HG03342 (cell line): ENCODE data around the gene LHPP.
"Not testable (repeated sequence)": the region's sequence is repeated elsewhere in the genome, so short reads cannot be mapped to it uniquely, and the experiment has no call there.

Source experiments
- ATAC-seq: cut with Tn5 transposase; IDR thresholded peaks from one replicate; pipeline ENCODE4 v1.9.1; 2021; ENCODE audit warnings: mild to moderate bottlenecking, moderate library complexity; ENCODE audit not compliant: unreplicated experiment

LHPP gene, protein sequence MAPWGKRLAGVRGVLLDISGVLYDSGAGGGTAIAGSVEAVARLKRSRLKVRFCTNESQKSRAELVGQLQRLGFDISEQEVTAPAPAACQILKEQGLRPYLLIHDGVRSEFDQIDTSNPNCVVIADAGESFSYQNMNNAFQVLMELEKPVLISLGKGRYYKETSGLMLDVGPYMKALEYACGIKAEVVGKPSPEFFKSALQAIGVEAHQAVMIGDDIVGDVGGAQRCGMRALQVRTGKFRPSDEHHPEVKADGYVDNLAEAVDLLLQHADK

DNA sequence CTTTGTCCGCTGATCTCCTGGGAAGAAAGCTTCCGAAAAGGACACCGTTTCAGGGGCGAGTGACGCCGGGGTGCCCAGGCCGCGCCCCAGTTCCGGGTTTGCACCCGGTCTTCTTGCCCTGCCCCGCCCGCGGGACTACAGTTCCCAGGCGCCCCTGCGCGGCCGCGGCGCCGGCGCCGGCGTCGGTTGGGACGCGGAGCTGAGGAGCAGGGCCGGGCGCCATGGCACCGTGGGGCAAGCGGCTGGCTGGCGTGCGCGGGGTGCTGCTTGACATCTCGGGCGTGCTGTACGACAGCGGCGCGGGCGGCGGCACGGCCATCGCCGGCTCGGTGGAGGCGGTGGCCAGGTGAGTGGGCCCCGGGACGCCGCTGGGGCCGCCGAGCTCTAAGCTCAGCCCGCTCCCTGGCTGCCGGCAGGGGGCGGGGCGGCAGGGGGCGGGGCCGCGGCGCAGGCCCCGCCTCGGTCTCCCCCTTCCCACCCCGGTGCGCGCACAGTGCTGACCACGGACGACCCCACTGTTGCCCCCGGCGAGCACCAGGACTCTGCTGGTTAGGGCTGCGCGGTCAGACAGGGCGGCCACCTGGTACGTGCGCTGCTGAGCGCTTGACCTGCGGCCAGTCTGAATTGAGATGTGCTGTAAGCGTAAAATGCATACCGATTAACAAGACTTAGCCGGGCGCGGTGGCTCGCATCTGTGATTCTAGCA lies at the start of gene LHPP:
TSS of gene LHPP (plus strand) at position 182 of the 706 bp plus-strand sequence. CDS start at position 222, 40 bp downstream.
- peak; percentile 92 for ATAC-seq

DNA sequence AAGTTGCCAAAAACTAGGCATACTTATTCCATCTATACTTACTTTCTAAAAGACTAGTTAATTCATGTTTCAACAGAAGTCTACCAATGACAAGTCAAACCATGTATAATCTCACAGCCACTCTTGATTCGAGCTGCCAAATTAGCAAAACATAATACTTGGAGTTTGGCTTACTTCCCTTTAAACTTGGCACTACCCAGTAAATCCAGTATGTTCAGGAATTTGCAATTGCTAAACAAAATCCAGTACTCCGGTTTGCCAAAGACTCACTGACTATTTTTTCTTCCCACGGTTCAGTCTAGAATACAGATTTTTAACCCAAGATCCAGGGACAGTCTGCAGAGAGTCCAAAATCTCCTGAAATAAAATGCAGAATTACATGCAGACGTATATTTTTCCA lies 47.5 kb upstream of the LHPP start:
- no peak for ATAC-seq

DNA sequence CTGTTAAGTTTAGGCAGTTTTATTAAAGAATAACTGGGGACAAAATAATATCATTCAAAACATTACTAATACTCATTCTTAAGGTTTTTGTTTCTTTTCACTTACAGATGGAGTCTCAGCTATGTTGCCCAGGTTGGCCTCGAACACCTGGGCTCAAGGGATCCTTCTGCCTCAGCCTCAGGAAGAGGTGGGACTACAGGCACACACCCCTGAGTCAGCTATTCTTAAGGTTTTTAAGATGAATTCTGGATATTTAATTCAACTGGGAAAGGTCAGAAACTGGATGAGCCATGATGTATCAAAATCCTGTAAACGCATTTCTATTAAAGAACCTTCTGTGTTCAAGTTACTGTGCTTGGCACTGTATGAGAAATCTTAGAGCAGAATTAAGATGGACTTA lies 46.4 kb upstream of the LHPP start:
- no peak for ATAC-seq

DNA sequence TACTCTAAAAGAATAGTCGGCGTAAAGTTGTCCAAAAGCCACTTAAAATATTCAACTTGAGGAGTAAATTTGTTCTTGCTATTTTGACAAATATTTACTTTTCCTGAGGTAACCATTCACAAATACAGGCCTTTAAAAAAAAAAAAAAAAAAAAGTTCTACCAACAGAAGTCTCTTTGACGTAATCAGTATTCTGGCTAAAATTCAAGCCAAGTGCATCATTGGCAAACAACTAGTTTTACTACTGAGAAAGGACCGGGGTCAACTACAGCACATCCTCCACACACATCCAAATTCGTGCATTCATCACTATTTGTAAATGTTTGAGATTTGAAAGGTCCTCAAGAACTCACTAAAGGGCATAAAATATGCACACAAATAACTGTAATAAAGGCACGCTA lies 44.9 kb upstream of the LHPP start:
- ATAC-seq, result no peak

DNA sequence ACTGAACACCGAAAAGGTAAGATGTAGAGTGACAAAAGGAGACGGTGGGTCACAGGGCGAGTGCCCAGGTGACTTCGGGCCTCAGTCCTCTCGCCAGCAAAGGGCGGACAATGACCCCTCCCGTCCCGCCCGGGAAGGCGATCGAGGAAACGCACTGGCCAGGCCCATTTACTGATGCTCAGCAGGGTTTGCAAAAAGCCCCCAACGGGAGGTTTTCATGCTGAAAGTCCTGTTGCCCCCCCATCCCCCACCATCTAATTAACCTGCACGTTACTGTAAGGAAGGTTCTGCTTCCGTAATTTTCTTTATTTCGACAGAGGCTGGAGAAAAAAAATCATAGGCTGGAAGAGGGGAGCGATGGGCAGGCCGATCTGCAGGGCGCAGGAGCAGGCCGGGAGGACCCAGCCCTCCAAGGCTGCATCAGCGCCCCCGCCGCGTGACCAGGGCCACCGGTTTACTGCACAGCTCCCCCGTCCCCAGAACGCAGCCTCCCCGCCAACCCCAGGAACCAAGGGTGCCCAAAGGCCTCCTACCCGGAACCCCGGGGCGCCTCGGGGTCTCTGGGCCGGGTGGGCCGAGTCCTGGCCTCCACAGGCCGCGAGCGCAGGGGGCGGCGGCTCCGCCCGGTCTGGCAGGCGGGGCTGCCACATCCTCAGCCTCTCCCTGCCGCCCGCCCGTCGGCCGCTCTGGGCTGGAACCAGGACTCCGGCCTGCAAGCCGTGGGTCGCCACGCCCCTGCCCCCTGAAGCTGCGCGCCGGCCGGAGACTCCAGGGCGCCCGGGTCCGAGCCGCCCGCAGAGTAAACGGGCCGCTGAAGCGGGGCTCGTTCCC lies 43.5 kb upstream of the LHPP start:
- ATAC-seq, result peak; percentile 18

DNA sequence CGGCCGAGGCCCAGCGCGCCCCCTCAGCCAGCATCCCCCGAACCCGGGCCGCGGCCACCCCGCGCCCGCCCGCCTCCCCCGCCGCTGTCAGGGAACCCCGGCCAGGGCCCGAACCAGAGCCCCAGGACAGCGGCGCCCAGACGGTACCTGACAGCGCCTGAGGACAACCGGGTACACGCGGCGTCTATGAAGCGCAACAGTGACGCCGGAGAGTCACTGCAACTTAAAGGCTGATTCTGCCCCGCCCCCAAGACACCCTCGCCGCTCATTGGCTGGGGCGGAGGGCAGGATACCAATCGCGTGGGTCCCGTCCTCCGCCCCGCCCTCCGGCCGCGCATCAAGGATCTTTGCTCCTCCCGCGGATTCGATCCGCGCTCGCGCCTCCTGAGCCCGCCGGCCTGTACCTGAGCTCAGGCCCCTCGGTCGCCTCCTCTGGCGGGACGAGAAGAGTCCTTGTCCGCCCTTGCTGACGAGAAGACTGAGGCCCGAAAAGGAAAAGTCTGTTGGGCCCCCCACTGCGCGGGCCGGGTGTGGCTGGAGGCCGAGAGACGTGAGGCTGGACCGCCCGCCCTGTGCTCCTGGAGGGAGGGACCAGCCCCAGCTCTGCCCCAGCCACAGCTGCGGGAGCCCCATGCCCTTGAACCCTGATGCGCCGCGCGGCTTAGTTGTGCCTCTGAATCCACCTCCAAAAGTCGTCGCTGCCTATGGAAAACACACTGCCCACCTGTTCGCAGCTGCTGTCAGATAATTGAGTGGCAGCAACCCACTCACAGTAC lies 42.7 kb upstream of the LHPP start, which contains the start of gene OAT:
TSS of gene OAT (minus strand) at position 198 of the 776 bp plus-strand sequence. CDS start 6,752 bp downstream, outside the sequence.
- peak; percentile 98 for ATAC-seq

DNA sequence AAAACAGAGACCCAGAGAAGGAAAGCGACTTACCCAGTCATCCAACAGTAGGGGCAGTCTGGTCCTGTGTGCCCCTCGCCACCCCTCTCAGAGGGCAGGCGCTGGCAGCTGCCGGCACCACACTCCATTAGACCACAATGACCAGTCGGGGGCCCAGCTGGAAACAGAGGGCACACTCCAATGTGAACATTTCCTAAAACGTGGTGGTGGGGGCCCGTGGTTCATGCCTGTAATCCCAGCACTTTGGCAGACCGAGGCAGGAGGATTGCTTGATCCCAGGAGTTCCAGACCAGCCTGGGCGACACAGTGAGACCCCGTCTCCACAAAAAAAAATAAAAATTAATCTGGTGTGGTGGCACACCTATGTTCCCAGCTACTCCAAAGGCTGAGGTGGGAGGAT lies 42.0 kb upstream of the LHPP start:
- no peak for ATAC-seq

DNA sequence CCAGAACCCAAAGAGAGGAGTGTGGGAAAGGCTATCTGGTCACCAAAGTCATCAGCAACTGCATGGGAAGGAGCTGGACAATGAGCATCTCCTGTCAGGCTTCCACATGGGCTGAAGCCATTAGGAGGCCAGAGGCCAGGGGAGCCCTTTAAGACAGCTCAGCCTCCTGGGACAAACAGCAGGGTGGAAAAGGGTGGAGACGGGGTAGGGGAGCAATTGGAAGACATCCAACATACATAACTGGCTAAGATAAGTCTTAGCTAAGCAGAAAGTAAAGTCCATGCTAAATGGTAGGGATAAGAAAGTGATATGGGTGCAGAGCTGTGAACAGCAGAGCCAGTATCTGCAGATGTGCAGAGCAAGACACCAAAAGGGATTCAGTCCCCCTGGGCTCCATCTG lies 41.4 kb upstream of the LHPP start:
- ATAC-seq, result no peak

DNA sequence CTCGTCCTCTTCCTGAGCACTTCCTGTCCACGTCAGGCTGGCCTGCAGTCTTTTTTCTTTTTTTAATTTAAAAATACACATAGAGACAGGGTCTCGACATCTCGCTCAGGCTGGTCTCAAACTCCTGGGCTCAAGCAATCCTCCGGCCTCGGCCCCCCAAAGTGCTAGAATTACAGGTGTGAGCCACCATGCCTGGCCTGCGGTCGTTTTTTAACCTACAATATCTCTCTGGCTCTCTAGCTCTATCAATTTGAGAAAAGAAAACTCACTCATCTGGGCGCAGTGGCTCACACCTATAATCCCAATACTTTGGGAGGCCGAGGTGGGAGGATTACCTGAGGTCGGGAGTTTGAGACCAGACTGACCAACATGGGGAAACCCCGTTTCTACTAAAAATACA lies 38.9 kb upstream of the LHPP start:
- no peak for ATAC-seq

DNA sequence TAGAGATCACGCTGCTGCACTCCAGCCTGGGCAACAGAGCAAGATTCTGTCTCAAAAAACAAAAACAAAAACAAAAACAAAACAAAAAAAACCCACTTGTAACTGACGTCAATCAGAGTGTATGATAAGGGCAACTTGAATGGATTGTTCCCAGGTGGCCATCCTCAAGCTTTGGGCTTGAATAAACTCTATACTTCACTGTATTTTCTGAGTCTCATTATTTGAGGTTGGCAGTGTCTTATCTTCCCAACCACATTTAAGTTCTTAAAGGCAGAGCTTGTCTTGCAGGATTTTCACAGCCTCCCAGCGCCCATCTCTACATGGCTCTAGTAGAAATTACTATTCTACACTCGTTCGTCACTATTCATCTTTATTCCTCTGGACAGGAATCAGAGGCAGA lies 37.8 kb upstream of the LHPP start:
- ATAC-seq, result no peak

DNA sequence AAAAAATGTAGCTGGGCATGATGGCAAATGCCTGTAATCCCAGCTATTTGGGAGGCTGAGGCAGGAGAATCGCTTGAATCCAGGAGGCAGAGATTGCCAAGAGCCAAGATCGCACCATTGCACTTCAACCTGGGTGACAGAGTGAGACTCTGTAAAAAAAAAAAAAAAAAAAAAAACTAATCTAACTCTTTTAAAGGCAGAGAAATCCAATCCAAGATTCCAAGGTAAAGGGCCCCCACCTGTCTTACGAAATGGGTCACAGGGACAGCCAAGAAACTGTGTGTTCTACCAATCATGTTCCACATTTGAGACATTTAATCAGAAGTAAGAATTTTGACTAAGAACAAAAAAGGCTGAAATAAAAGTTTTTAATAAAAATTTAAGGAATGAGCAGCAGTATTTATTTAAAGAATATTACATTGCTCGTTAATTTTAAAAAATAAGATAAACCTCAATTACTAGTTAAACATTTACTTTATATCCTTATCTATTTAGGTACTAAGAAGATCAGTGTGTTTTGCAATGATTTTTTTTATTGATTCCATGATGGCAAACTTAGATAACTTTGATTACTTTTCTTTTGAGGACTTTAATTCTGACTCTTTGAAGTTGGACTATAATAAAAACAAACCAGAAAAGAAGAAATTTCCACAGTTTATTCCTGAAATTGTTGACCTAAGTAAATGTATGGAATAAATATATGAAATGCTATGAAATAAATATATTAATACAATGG lies 36.2 kb upstream of the LHPP start:
- no peak for ATAC-seq

DNA sequence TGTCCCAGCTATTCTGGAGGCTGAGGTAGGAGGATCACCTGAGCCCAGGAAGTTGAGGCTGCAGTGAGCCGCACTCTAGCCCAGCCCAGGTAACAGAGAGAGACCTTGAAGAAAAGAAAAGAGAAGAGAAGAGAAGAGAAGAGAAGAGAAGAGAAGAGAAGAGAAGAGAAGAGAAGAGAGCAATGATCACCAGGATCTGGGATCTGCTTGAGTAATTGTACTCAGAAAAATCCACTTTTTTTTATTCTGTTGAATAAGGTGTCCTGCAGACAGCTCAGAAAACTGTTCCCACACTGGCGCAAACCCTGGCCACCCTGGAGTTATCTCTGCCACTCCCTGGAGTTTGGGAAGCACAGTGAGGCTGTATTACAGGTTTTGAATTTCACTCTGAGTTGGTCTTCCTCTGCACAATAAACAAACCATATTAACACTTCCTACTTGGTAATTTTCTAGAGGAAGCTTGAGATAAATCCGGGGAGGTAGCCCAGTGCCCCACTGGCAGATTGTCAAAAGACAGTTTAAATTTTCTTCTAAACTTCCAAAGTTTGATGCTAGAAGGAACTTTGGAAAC lies 33.3 kb upstream of the LHPP start:
- no peak for ATAC-seq

DNA sequence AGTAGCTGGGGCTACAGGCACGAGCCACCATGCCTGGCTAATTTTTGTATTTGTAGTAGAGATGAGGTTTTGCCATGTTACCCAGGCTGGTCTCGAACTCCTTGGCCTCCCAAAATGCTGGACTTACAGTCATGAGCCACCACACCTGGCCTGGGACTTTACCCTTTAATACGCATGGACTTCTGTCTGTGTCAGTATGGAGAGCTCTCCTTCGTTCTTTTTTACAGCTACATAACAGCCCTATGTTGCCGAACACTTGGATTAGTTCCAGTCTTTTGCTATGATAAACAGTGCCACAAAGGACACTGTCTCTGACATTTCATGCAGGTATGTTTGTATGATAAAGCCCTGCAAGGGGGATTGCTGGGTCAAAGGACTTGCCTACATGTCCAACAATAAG lies 32.0 kb upstream of the LHPP start:
- no peak for ATAC-seq

DNA sequence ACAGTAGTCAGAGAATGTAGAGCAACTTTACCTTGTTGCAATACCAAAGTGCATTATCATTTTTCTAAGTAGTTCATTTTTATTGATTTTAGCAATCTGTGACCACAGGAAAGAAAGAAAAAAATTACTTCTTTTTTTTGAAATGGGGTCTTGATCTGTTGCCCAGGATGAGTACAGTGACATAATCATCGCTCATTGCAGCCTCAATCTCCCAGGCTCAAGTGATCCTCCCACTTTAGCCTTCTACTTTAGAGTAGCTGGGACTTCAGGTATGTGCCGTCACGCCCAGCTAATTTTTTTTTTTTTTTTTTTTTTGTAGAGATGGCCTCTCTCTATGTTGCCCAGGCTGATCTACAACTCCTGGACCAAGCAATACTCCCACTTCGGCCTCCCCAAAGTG lies 31.5 kb upstream of the LHPP start:
- ATAC-seq, result no peak

DNA sequence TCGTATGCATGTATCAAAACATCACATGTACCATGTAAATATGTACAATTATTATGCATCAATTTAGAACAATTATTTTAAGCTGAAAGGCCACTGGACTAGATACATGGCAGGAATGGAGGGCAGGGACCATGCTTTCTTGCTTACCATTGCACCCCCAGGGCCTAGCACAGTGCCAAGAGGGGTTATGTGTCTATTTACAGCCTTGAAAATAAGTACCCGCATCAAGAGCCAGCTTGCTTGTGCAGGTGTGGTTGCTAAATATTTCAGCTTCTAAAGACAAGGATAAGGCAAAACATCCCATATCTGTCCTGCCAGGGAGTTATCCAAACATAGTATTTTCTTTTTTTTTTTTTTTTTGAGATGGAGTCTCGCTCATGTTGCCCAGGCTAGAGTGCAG lies 28.2 kb upstream of the LHPP start:
- ATAC-seq, result no peak

DNA sequence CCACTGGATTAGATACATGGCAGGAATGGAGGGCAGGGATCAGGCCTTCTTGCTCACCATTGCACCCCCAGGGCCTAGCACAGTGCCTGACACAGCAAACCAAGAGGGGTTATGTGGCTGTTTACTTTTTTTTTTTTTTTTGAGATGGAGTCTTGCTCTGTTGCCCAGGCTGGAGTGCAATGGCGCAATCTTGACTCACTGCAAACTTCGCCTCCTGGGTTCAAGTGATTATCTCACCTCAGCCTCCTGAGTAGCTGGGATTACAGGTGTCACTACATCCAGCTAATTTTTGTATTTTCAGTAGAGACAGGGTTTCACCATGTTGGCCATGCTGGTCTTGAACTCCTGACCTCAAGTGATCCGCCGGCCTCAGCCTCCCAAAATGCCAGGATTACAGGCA lies 25.9 kb upstream of the LHPP start:
- ATAC-seq, result not testable (repeated sequence)

DNA sequence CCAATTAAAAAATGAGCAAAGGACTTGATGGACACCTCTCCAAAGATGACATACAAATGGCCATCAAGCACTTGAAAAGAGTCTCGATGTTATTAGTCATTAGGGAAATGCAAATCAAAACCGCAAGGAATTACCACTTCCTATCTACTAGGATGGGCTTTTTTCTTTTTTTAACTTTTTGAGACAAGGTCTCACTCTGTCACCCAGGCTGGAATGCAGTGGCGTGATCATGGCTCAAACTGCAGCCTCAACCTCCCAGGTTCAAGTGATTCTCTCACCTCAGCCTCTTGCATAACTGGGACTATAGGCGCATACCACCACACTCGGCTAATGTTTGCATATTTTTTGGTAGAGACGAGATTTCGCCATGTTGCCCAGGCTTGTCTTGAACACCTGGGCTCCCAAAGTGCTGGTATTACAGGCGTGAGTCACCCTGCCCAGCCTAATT lies 25.4 kb upstream of the LHPP start:
- ATAC-seq, result peak; percentile 74

DNA sequence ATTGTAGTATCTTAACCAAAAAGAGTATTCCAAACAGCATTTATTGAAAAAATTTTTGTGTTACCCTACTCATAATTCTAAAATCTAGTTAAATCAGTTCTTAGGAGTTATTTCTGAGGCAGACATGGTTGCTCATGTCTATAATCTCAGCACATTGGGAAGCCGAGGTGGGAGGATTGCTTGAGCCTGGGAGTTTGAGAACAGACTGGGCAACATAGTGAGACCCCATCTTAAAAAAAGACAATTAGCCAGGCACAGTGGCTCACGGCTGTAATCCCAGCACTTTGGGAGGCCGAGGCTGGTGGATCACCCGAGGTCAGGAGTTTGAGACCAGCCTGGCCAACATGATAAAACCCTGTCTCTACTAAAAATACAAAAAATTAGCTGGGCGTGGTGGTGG lies 19.9 kb upstream of the LHPP start:
- not testable (repeated sequence) for ATAC-seq

DNA sequence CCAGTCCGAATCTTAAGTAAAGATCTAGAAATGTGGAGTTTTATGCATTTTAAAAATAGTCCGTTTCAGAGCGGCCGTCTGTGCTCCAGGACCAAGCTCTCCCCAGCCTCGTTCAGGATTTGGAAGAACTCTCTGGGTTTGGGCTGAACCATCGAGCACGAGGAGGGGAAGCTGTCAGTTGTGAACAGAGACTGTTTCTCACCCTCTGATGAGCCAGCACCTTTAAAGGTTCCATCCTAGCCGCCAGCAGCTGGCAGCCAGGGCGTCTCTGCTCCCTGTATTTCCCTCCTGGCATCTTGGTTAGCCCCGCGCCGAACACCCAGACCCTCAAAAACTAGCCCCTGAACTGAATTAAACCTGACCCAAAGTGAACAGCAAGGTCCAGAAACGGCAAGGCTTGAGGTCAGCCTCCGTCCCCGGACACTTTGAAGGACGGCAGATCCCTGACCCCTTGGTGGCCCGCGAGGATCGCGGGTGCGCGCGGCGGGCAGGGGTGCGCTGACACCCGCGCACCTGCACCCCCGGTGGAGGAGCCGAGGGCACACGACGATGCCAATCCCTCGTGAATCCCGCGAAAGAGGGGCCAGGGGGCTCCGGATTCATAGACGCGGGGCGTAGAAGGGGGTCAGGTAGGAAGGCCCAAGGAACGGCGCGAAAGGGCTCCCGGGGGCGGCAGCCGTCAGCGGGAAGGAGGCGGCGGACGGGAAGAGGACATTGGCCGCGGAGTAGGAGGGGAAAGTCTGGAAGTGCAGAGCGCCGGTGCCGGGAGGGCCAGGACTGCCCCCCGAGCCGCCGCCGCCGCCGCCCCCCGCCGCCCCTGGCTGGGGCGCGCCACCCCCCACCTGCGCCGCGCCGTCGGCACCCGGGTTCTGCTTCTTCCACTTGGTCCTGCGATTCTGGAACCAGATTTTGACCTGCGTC lies 14.5 kb upstream of the LHPP start:
- ATAC-seq, result no peak
